ENCODE data around the gene WDR27. TPM values are rescaled to one million over a fixed set of nuclear protein-coding genes. Genes with fewer than 3 reads are reported as not detected.

WDR27 gene
- polyA plus RNA-seq, 1 donor from 2014 or later = 35.8 TPM

- Histone ChIP-seq H3K9me3 (ENCODE audit: low read length) (no peaks in the 10 kb centered on the region), H3K36me3 (ENCODE audit: insufficient read depth, low read length) (no peaks in the 10 kb centered on the region), H3K79me2 (replicated peaks; ENCODE audit: insufficient read depth, low read length) (no peaks in the 10 kb centered on the region), H3K27me3 (ENCODE audit: insufficient read depth, low read depth, low read length) (no peaks in the 10 kb centered on the region), H3K9me2 (ENCODE audit: insufficient read depth, low read length) (no peaks in the 10 kb centered on the region), H4K20me1 (ENCODE audit: insufficient read depth) (no peaks in the 10 kb centered on the region), H3K9ac (ENCODE audit: low read length) (no peak overlapping the region), H3F3A (ENCODE audit: insufficient read depth, low read length, poor library complexity, severe bottlenecking) (no peaks in the 10 kb centered on the region), H2AFZ (ENCODE audit: low read depth, low read length) (no peak overlapping the region), H3K4me2 (ENCODE audit: low read length) (no peak overlapping the region), H3K27ac (ENCODE audit: low read length) (no peak overlapping the region), H3K4me3 (ENCODE audit: low read length) (no peak overlapping the region)
- no peak for TF ChIP-seq RAD21 (conservative IDR thresholded peaks at IDR 0.05)
- TF ChIP-seq MXI1 (conservative IDR thresholded peaks at IDR 0.05; ENCODE audit: poor library complexity, severe bottlenecking) = no peak
- TF ChIP-seq, protein P1, sequence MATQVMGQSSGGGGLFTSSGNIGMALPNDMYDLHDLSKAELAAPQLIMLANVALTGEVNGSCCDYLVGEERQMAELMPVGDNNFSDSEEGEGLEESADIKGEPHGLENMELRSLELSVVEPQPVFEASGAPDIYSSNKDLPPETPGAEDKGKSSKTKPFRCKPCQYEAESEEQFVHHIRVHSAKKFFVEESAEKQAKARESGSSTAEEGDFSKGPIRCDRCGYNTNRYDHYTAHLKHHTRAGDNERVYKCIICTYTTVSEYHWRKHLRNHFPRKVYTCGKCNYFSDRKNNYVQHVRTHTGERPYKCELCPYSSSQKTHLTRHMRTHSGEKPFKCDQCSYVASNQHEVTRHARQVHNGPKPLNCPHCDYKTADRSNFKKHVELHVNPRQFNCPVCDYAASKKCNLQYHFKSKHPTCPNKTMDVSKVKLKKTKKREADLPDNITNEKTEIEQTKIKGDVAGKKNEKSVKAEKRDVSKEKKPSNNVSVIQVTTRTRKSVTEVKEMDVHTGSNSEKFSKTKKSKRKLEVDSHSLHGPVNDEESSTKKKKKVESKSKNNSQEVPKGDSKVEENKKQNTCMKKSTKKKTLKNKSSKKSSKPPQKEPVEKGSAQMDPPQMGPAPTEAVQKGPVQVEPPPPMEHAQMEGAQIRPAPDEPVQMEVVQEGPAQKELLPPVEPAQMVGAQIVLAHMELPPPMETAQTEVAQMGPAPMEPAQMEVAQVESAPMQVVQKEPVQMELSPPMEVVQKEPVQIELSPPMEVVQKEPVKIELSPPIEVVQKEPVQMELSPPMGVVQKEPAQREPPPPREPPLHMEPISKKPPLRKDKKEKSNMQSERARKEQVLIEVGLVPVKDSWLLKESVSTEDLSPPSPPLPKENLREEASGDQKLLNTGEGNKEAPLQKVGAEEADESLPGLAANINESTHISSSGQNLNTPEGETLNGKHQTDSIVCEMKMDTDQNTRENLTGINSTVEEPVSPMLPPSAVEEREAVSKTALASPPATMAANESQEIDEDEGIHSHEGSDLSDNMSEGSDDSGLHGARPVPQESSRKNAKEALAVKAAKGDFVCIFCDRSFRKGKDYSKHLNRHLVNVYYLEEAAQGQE (IDR thresholded peaks at IDR 0.05; ENCODE audit: borderline replicate concordance) = no peak
- TF ChIP-seq EZH2 (IDR thresholded peaks at IDR 0.05; ENCODE audit: borderline replicate concordance, insufficient read depth, low read length, poor library complexity, severe bottlenecking) = no peak
- no peak for TF ChIP-seq EP300 (conservative IDR thresholded peaks at IDR 0.05; ENCODE audit: poor library complexity, severe bottlenecking)
- no peak for TF ChIP-seq POLR2AphosphoS5 (IDR thresholded peaks at IDR 0.05)
- no peak for TF ChIP-seq SMC3 (conservative IDR thresholded peaks at IDR 0.05; ENCODE audit: poor library complexity)
- TF ChIP-seq CTCF (IDR thresholded peaks at IDR 0.05; ENCODE audit: poor library complexity, severe bottlenecking) = no peak
- TF ChIP-seq TAF1 (IDR thresholded peaks at IDR 0.05; ENCODE audit: low read depth) = no peak
Measured at GRCh38 chr6:169539176-169539897, 162.5 kb downstream of the WDR27 start.

- TF ChIP-seq CTCF (IDR thresholded peaks at IDR 0.05; ENCODE audit: poor library complexity, severe bottlenecking) = no peak
- TF ChIP-seq TAF1 (IDR thresholded peaks at IDR 0.05; ENCODE audit: low read depth) = no peak
- no peak for TF ChIP-seq POLR2AphosphoS5 (IDR thresholded peaks at IDR 0.05)
- TF ChIP-seq, protein P1 (IDR thresholded peaks at IDR 0.05; ENCODE audit: borderline replicate concordance) = no peak
- no peak for TF ChIP-seq EZH2 (IDR thresholded peaks at IDR 0.05; ENCODE audit: borderline replicate concordance, insufficient read depth, low read length, poor library complexity, severe bottlenecking)
- TF ChIP-seq RAD21 (conservative IDR thresholded peaks at IDR 0.05) = no peak
- no peak for TF ChIP-seq SMC3 (conservative IDR thresholded peaks at IDR 0.05; ENCODE audit: poor library complexity)
- TF ChIP-seq MXI1 (conservative IDR thresholded peaks at IDR 0.05; ENCODE audit: poor library complexity, severe bottlenecking) = no peak
- H2AFZ ChIP-seq (ENCODE audit: low read depth, low read length) = no peak overlapping the region
Measured at GRCh38 chr6:169536446-169537170, 165.2 kb downstream of the WDR27 start.

More at GRCh38 chr6:169536446-169537170, 165.2 kb downstream of the WDR27 start:
- Histone ChIP-seq H3K27ac (ENCODE audit: low read length) (no peak overlapping the region), H3K9me2 (ENCODE audit: insufficient read depth, low read length) (no peaks in the 10 kb centered on the region), H3F3A (ENCODE audit: insufficient read depth, low read length, poor library complexity, severe bottlenecking) (no peaks in the 10 kb centered on the region), H3K9me3 (ENCODE audit: low read length) (peaks cover 8% of the 10 kb centered on the region), H3K4me2 (ENCODE audit: low read length) (no peak overlapping the region), H3K4me3 (ENCODE audit: low read length) (no peak overlapping the region), H3K36me3 (ENCODE audit: insufficient read depth, low read length) (no peaks in the 10 kb centered on the region), H3K9ac (ENCODE audit: low read length) (no peak overlapping the region), H3K27me3 (ENCODE audit: insufficient read depth, low read depth, low read length) (no peaks in the 10 kb centered on the region), H4K20me1 (ENCODE audit: insufficient read depth) (no peaks in the 10 kb centered on the region), H3K79me2 (replicated peaks; ENCODE audit: insufficient read depth, low read length) (no peaks in the 10 kb centered on the region)

All from neural cell (in vitro differentiated cells).